ENCODE data around the gene SDC3. TPM values are rescaled to one million over a fixed set of nuclear protein-coding genes. Genes with fewer than 3 reads are reported as not detected.
A peak's percentile ranks its signal among the peaks of the same experiment; 100 is the strongest.

Gene SDC3
- total RNA-seq, 2 experiments from 2014 or later: 0.19 to 0.49 TPM

- no peak overlapping the region for H3K27ac Mint-ChIP-seq
- no peak overlapping the region for H3K4me3 Mint-ChIP-seq
- peaks cover 47% of the 10 kb centered on the region for H3K27me3 Mint-ChIP-seq (ENCODE audit: low read depth)
- no peaks in the 10 kb centered on the region for H3K9me3 Mint-ChIP-seq
- DNase-seq: no peak
- CTCF ChIA-PET: no interaction called here
- intact Hi-C loops (cut with micrococcal nuclease): no loop called here
- no peaks in the 10 kb centered on the region for H3K4me1 Mint-ChIP-seq (ENCODE audit: low read depth)
- no peaks in the 10 kb centered on the region for H3K36me3 Mint-ChIP-seq (ENCODE audit: low read depth)
Observed at GRCh38 chr1:30844631-30845030, 63.9 kb downstream of the SDC3 start.

GRCh38 chr1:30842697-30843354, 65.7 kb downstream of the SDC3 start:
- CTCF ChIA-PET: no interaction called here
- Mint-ChIP-seq H3K27me3 (ENCODE audit: low read depth) (peaks cover 54% of the 10 kb centered on the region), H3K9me3 (no peaks in the 10 kb centered on the region), H3K36me3 (ENCODE audit: low read depth) (no peaks in the 10 kb centered on the region), H3K27ac (no peak overlapping the region), H3K4me1 (ENCODE audit: low read depth) (no peaks in the 10 kb centered on the region), H3K4me3 (no peak overlapping the region)
- DNase-seq: no peak
- intact Hi-C loops (cut with micrococcal nuclease): no loop called here

GRCh38 chr1:30840904-30841598, 67.5 kb downstream of the SDC3 start:
- Mint-ChIP-seq H3K36me3 (ENCODE audit: low read depth) (no peaks in the 10 kb centered on the region), H3K9me3 (no peaks in the 10 kb centered on the region), H3K27me3 (ENCODE audit: low read depth) (peaks cover 44% of the 10 kb centered on the region), H3K4me1 (ENCODE audit: low read depth) (no peaks in the 10 kb centered on the region), H3K4me3 (no peak overlapping the region), H3K27ac (no peak overlapping the region)
- intact Hi-C loops (cut with micrococcal nuclease): no loop called here
- no peak for DNase-seq
- CTCF ChIA-PET: interaction anchor here (0.5 kb wide), 1 partner anchor 407 kb away, joined by 3 read pairs; no protein-coding TSS in a partner anchor

GRCh38 chr1:30839827-30840359, 68.7 kb downstream of the SDC3 start:
- intact Hi-C loops (cut with micrococcal nuclease): no loop called here
- Mint-ChIP-seq H3K27me3 (ENCODE audit: low read depth) (peaks cover 35% of the 10 kb centered on the region), H3K27ac (no peak overlapping the region), H3K9me3 (no peaks in the 10 kb centered on the region), H3K36me3 (ENCODE audit: low read depth) (no peaks in the 10 kb centered on the region), H3K4me3 (no peak overlapping the region), H3K4me1 (ENCODE audit: low read depth) (no peaks in the 10 kb centered on the region)
- no peak for DNase-seq
- CTCF ChIA-PET: interaction anchor here (1.7 kb wide), 1 partner anchor 38 kb away, joined by 5 read pairs; no protein-coding TSS in a partner anchor

GRCh38 chr1:30838996-30839395, 69.6 kb downstream of the SDC3 start:
- Mint-ChIP-seq H3K4me3 (no peak overlapping the region), H3K36me3 (ENCODE audit: low read depth) (no peaks in the 10 kb centered on the region), H3K27ac (no peak overlapping the region), H3K27me3 (ENCODE audit: low read depth) (peaks cover 28% of the 10 kb centered on the region), H3K4me1 (ENCODE audit: low read depth) (no peaks in the 10 kb centered on the region), H3K9me3 (no peaks in the 10 kb centered on the region)
- no peak for DNase-seq
- intact Hi-C loops (cut with micrococcal nuclease): no loop called here
- CTCF ChIA-PET: interaction anchor here (1.7 kb wide), 1 partner anchor 37 kb away, joined by 5 read pairs; no protein-coding TSS in a partner anchor

- H3K36me3 Mint-ChIP-seq (ENCODE audit: low read depth): no peaks in the 10 kb centered on the region
- no peak for DNase-seq
- H3K27ac Mint-ChIP-seq: no peak overlapping the region
- peaks cover 24% of the 10 kb centered on the region for H3K27me3 Mint-ChIP-seq (ENCODE audit: low read depth)
- no peaks in the 10 kb centered on the region for H3K4me1 Mint-ChIP-seq (ENCODE audit: low read depth)
- no peak overlapping the region for H3K4me3 Mint-ChIP-seq
- no peaks in the 10 kb centered on the region for H3K9me3 Mint-ChIP-seq
- intact Hi-C loops (cut with micrococcal nuclease): no loop called here
- CTCF ChIA-PET: interaction anchor here (0.7 to 1.1 kb wide), 2 partner anchors 9 to 36 kb away, joined by 3 to 4 read pairs; no protein-coding TSS in a partner anchor
Observed at GRCh38 chr1:30837653-30838052, 70.9 kb downstream of the SDC3 start.

- Mint-ChIP-seq H3K4me1 (ENCODE audit: low read depth) (no peaks in the 10 kb centered on the region), H3K27ac (no peak overlapping the region), H3K4me3 (no peak overlapping the region), H3K9me3 (no peaks in the 10 kb centered on the region), H3K36me3 (ENCODE audit: low read depth) (no peaks in the 10 kb centered on the region), H3K27me3 (ENCODE audit: low read depth) (peaks cover 14% of the 10 kb centered on the region)
- DNase-seq: no peak
- CTCF ChIA-PET: no interaction called here
- intact Hi-C loops (cut with micrococcal nuclease): no loop called here
Observed at GRCh38 chr1:30834253-30834652, 74.3 kb downstream of the SDC3 start.

- Mint-ChIP-seq H3K4me3 (no peak overlapping the region), H3K9me3 (no peaks in the 10 kb centered on the region), H3K4me1 (ENCODE audit: low read depth) (no peaks in the 10 kb centered on the region), H3K27me3 (ENCODE audit: low read depth) (peaks cover 21% of the 10 kb centered on the region), H3K27ac (no peak overlapping the region), H3K36me3 (ENCODE audit: low read depth) (no peaks in the 10 kb centered on the region)
- intact Hi-C loops (cut with micrococcal nuclease): no loop called here
- CTCF ChIA-PET: interaction anchor here (0.7 kb wide), 1 partner anchor 62 kb away, joined by 5 read pairs; no protein-coding TSS in a partner anchor
- DNase-seq: no peak
Observed at GRCh38 chr1:30830537-30830936, 78.0 kb downstream of the SDC3 start.

GRCh38 chr1:30829889-30830288, 78.7 kb downstream of the SDC3 start:
- CTCF ChIA-PET: no interaction called here
- H3K27me3 Mint-ChIP-seq (ENCODE audit: low read depth): peaks cover 27% of the 10 kb centered on the region
- H3K4me3 Mint-ChIP-seq: no peak overlapping the region
- H3K36me3 Mint-ChIP-seq (ENCODE audit: low read depth): no peaks in the 10 kb centered on the region
- H3K4me1 Mint-ChIP-seq (ENCODE audit: low read depth): no peaks in the 10 kb centered on the region
- H3K9me3 Mint-ChIP-seq: no peaks in the 10 kb centered on the region
- intact Hi-C loops (cut with micrococcal nuclease): no loop called here
- DNase-seq: no peak
- H3K27ac Mint-ChIP-seq: no peak overlapping the region

GRCh38 chr1:30824736-30825429, 83.7 kb downstream of the SDC3 start:
- peaks cover 14% of the 10 kb centered on the region for H3K4me1 Mint-ChIP-seq (ENCODE audit: low read depth)
- no peaks in the 10 kb centered on the region for H3K9me3 Mint-ChIP-seq
- intact Hi-C loops (cut with micrococcal nuclease): no loop called here
- no peak overlapping the region for H3K4me3 Mint-ChIP-seq
- no peak overlapping the region for H3K27ac Mint-ChIP-seq
- peaks cover 50% of the 10 kb centered on the region for H3K27me3 Mint-ChIP-seq (ENCODE audit: low read depth)
- no peaks in the 10 kb centered on the region for H3K36me3 Mint-ChIP-seq (ENCODE audit: low read depth)
- DNase-seq: no peak
- CTCF ChIA-PET: interaction anchor here (0.6 to 1.1 kb wide), 2 partner anchors 24 to 45 kb away, joined by 3 to 4 read pairs; no protein-coding TSS in a partner anchor

- no peak overlapping the region for H3K27ac Mint-ChIP-seq
Observed at GRCh38 chr1:30823969-30824735, 84.4 kb downstream of the SDC3 start.

GRCh38 chr1:30823627-30823968, 85.0 kb downstream of the SDC3 start:
- CTCF ChIA-PET: interaction anchor here (0.8 kb wide), 1 partner anchor 22 kb away, joined by 4 read pairs; no protein-coding TSS in a partner anchor
- no peak for DNase-seq
- Mint-ChIP-seq H3K9me3 (no peaks in the 10 kb centered on the region), H3K36me3 (ENCODE audit: low read depth) (no peaks in the 10 kb centered on the region), H3K27ac (no peak overlapping the region), H3K27me3 (ENCODE audit: low read depth) (peaks cover 48% of the 10 kb centered on the region), H3K4me1 (ENCODE audit: low read depth) (peaks cover 14% of the 10 kb centered on the region), H3K4me3 (no peak overlapping the region)
- intact Hi-C loops (cut with micrococcal nuclease): no loop called here

More at GRCh38 chr1:30823969-30824735, 84.4 kb downstream of the SDC3 start:
- peak; percentile 73 for DNase-seq
- no peaks in the 10 kb centered on the region for H3K9me3 Mint-ChIP-seq
- peaks cover 14% of the 10 kb centered on the region for H3K4me1 Mint-ChIP-seq (ENCODE audit: low read depth)
- intact Hi-C loops (cut with micrococcal nuclease): no loop called here
- H3K36me3 Mint-ChIP-seq (ENCODE audit: low read depth): no peaks in the 10 kb centered on the region
- CTCF ChIA-PET: interaction anchor here (0.8 to 1.1 kb wide), 2 partner anchors 22 to 23 kb away, joined by 4 read pairs; no protein-coding TSS in a partner anchor
- peak overlapping the region; percentile 61 for H3K4me3 Mint-ChIP-seq
- peaks cover 53% of the 10 kb centered on the region for H3K27me3 Mint-ChIP-seq (ENCODE audit: low read depth)
